HepG2 (cell line): ENCODE data around the gene PCDHB8.
"Not testable (repeated sequence)": the region's sequence is repeated elsewhere in the genome, so short reads cannot be mapped to it uniquely, and the experiment has no call there.

ENCODE experiments used
- ELK4 ChIP-seq: sonication (generic); formaldehyde crosslinking; IDR thresholded peaks from 2 replicates; pipeline ENCODE4 v1.9.0; 2021; ENCODE audit warnings: missing genetic modification reagents, borderline replicate concordance
- HCFC1 ChIP-seq: fragments of 150-350 bp; IDR thresholded peaks from 2 replicates; pipeline ENCODE4 v1.6.1; 2014; ENCODE audit warnings: low read depth, low read length
- ZBTB39 ChIP-seq: sonication (generic); formaldehyde crosslinking; IDR thresholded peaks from 2 replicates; pipeline ENCODE4 v1.5.0; 2020; ENCODE audit warnings: missing genetic modification reagents
- TF ChIP-seq, protein P1 (sequence below): sonication (generic); formaldehyde crosslinking; IDR thresholded peaks from 2 replicates; pipeline ENCODE4 v1.5.0; 2020; ENCODE audit warnings: mild to moderate bottlenecking, missing genetic modification reagents, moderate library complexity

- not testable (repeated sequence) for TF ChIP-seq ZBTB39, ELK4, HCFC1
- TF ChIP-seq, protein P1, sequence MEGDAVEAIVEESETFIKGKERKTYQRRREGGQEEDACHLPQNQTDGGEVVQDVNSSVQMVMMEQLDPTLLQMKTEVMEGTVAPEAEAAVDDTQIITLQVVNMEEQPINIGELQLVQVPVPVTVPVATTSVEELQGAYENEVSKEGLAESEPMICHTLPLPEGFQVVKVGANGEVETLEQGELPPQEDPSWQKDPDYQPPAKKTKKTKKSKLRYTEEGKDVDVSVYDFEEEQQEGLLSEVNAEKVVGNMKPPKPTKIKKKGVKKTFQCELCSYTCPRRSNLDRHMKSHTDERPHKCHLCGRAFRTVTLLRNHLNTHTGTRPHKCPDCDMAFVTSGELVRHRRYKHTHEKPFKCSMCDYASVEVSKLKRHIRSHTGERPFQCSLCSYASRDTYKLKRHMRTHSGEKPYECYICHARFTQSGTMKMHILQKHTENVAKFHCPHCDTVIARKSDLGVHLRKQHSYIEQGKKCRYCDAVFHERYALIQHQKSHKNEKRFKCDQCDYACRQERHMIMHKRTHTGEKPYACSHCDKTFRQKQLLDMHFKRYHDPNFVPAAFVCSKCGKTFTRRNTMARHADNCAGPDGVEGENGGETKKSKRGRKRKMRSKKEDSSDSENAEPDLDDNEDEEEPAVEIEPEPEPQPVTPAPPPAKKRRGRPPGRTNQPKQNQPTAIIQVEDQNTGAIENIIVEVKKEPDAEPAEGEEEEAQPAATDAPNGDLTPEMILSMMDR (CRISPR knock-in tag) = not testable (repeated sequence)
Observed at GRCh38 chr5:141224844-141225243, 47.3 kb downstream of the PCDHB8 start.
